ENCODE measurements around the gene EFCAB12. TPM values are rescaled to one million over a fixed set of nuclear protein-coding genes. Genes with fewer than 3 reads are reported as not detected.
A peak's percentile ranks its signal among the peaks of the same experiment; 100 is the strongest.

Gene EFCAB12
- total and polyA plus RNA-seq, 2 of the 13 experiments (the other 11 are each of a cell fraction or from before 2014, with no cell fraction given), result 0.31 to 2.4 TPM

GRCh38 chr3:129383292-129383860 is 45.1 kb downstream of the EFCAB12 start (continued):
- peak; percentile 29 for TF ChIP-seq ZNF687 (CRISPR knock-in tag; IDR thresholded peaks at IDR 0.05)
- TF ChIP-seq IRF2 (CRISPR knock-in tag; IDR thresholded peaks at IDR 0.05), result peak; percentile 74
- TF ChIP-seq SRSF9 (IDR thresholded peaks at IDR 0.05; ENCODE audit: borderline replicate concordance, insufficient read depth, low read depth, low read length, poor library complexity, severe bottlenecking), result no peak
- no peak for TF ChIP-seq PHB2 (IDR thresholded peaks at IDR 0.05; ENCODE audit: partially characterized antibody)
- TF ChIP-seq KDM2A (CRISPR knock-in tag; IDR thresholded peaks at IDR 0.05; ENCODE audit: borderline replicate concordance, low read depth), result peak; percentile 41; the same call in 1 of the 2 replicates
- no peak for TF ChIP-seq CC2D1A (CRISPR knock-in tag; IDR thresholded peaks at IDR 0.05)
- peak; percentile 72 for TF ChIP-seq XRCC5 (optimal IDR thresholded peaks at IDR 0.05; ENCODE audit: low read length)
- peak; percentile 37; the same call in 1 of the 2 replicates for TF ChIP-seq ZFX (CRISPR knock-in tag; IDR thresholded peaks at IDR 0.05; ENCODE audit: low read depth)
- 0 out of 2 replicates have a peak, but pooled peaks have one; percentile 27 for TF ChIP-seq ARNTL (CRISPR knock-in tag; IDR thresholded peaks at IDR 0.05)
- 0 out of 2 replicates have a peak, but pooled peaks have one; percentile 52 for TF ChIP-seq ZNF691 (CRISPR knock-in tag; IDR thresholded peaks at IDR 0.05; ENCODE audit: borderline replicate concordance, low read depth)
- no peak; the same call in 1 of the 2 replicates for TF ChIP-seq MAZ (IDR thresholded peaks at IDR 0.05; ENCODE audit: borderline replicate concordance, low read depth, low read length)
- TF ChIP-seq MAZ (CRISPR knock-in tag; IDR thresholded peaks at IDR 0.05; ENCODE audit: low read depth), result 0 out of 2 replicates have a peak, but pooled peaks have one; percentile 25
- TF ChIP-seq POLR2G (IDR thresholded peaks at IDR 0.05; ENCODE audit: low read depth, low read length), result 0 out of 2 replicates have a peak, but pooled peaks have one; percentile 49
- TF ChIP-seq ZNF580 (CRISPR knock-in tag; IDR thresholded peaks at IDR 0.05; ENCODE audit: borderline replicate concordance, low read depth), result 0 out of 2 replicates have a peak, but pooled peaks have one; percentile 37
- no peak for TF ChIP-seq ZBTB10 (CRISPR knock-in tag; IDR thresholded peaks at IDR 0.05; ENCODE audit: borderline replicate concordance)
- peak; percentile 95 for TF ChIP-seq RAD21 (CRISPR knock-in tag; IDR thresholded peaks at IDR 0.05)
- peak; percentile 13; the same call in 1 of the 2 replicates for TF ChIP-seq FOSL2 (CRISPR knock-in tag; IDR thresholded peaks at IDR 0.05)
- peak; percentile 92 for TF ChIP-seq STAG1 (CRISPR knock-in tag; IDR thresholded peaks at IDR 0.05)
- 0 out of 2 replicates have a peak, but pooled peaks have one; percentile 9 for TF ChIP-seq SKIL (CRISPR knock-in tag; IDR thresholded peaks at IDR 0.05; ENCODE audit: borderline replicate concordance)

All from HepG2 (cell line).